ENCODE data around the gene DPH1.

The DPH1 gene

DNA sequence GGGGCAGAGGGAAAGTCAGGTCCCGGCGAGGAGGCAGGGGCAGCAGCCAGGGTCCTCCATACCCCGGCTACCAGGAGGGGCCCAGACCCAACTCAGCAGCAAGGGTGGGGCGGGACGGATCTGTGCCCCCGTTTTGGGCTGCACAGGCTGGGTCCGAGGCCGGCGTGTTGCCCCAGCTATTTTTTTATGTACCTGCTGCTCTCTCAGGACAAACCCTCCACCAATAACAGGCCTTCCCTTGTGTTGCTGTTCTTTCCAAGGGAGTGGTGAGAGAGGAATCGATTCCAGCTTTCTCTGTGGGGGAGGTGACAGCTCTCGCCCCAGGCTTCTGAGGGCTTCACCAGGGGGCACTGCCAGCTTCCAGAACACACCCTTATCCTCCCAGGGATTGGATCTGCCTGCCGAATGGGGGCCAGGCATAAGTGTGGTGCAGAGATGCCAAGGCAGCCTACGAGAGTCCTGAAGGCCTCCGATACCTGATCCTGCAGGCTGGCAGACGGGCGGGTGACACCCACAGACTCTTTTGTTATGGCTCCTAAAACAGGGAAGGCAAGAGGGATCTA is 27.1 kb upstream of the DPH1 start (continued):
- TF ChIP-seq, protein P1, sequence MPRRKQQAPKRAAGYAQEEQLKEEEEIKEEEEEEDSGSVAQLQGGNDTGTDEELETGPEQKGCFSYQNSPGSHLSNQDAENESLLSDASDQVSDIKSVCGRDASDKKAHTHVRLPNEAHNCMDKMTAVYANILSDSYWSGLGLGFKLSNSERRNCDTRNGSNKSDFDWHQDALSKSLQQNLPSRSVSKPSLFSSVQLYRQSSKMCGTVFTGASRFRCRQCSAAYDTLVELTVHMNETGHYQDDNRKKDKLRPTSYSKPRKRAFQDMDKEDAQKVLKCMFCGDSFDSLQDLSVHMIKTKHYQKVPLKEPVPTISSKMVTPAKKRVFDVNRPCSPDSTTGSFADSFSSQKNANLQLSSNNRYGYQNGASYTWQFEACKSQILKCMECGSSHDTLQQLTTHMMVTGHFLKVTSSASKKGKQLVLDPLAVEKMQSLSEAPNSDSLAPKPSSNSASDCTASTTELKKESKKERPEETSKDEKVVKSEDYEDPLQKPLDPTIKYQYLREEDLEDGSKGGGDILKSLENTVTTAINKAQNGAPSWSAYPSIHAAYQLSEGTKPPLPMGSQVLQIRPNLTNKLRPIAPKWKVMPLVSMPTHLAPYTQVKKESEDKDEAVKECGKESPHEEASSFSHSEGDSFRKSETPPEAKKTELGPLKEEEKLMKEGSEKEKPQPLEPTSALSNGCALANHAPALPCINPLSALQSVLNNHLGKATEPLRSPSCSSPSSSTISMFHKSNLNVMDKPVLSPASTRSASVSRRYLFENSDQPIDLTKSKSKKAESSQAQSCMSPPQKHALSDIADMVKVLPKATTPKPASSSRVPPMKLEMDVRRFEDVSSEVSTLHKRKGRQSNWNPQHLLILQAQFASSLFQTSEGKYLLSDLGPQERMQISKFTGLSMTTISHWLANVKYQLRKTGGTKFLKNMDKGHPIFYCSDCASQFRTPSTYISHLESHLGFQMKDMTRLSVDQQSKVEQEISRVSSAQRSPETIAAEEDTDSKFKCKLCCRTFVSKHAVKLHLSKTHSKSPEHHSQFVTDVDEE (CRISPR knock-in tag; IDR thresholded peaks at IDR 0.05): no peak
- no peak for TF ChIP-seq TCF4 (CRISPR knock-in tag; IDR thresholded peaks at IDR 0.05; ENCODE audit: borderline replicate concordance)

GRCh38 chr17:2003525-2003924 is 26.4 kb upstream of the DPH1 start:
- TF ChIP-seq CREB5 (CRISPR knock-in tag; IDR thresholded peaks at IDR 0.05; ENCODE audit: low read depth) (no peak), RARB (CRISPR knock-in tag; IDR thresholded peaks at IDR 0.05) (no peak), SNAI2 (CRISPR knock-in tag; IDR thresholded peaks at IDR 0.05) (no peak), TCF4 (CRISPR knock-in tag; IDR thresholded peaks at IDR 0.05; ENCODE audit: borderline replicate concordance) (no peak), ZFP3 (CRISPR knock-in tag; IDR thresholded peaks at IDR 0.05) (no peak), ESRRG (CRISPR knock-in tag; IDR thresholded peaks at IDR 0.05) (no peak), ZNF565 (CRISPR knock-in tag; conservative IDR thresholded peaks at IDR 0.05; ENCODE audit: low read depth) (no peak), CSDC2 (CRISPR knock-in tag; IDR thresholded peaks at IDR 0.05) (no peak), ZC3H10 (CRISPR knock-in tag; IDR thresholded peaks at IDR 0.05) (no peak), OSR1 (CRISPR knock-in tag; IDR thresholded peaks at IDR 0.05) (no peak), ZFP30 (CRISPR knock-in tag; IDR thresholded peaks at IDR 0.05) (no peak), GLIS3 (CRISPR knock-in tag; IDR thresholded peaks at IDR 0.05) (no peak)
- no peak for ATAC-seq

GRCh38 chr17:2004435-2004952 is 25.5 kb upstream of the DPH1 start:
- no peak for TF ChIP-seq GLIS3 (CRISPR knock-in tag; IDR thresholded peaks at IDR 0.05)
- TF ChIP-seq CSDC2 (CRISPR knock-in tag; IDR thresholded peaks at IDR 0.05): no peak
- TF ChIP-seq CSRNP3 (CRISPR knock-in tag; IDR thresholded peaks at IDR 0.05): no peak
- no peak for TF ChIP-seq RARB (CRISPR knock-in tag; IDR thresholded peaks at IDR 0.05)
- TF ChIP-seq ARNTL (CRISPR knock-in tag; IDR thresholded peaks at IDR 0.05; ENCODE audit: borderline replicate concordance, low read depth): no peak
- no peak for TF ChIP-seq ESRRG (CRISPR knock-in tag; IDR thresholded peaks at IDR 0.05)
- TF ChIP-seq TCF4 (CRISPR knock-in tag; IDR thresholded peaks at IDR 0.05; ENCODE audit: borderline replicate concordance): no peak
- ATAC-seq: no peak; the same call in 2 of the 3 replicates

- ATAC-seq: no peak
- no peak for TF ChIP-seq ZNF8 (CRISPR knock-in tag; IDR thresholded peaks at IDR 0.05)
- TF ChIP-seq BACH2 (CRISPR knock-in tag; IDR thresholded peaks at IDR 0.05; ENCODE audit: borderline replicate concordance): no peak
- TF ChIP-seq, protein P2, sequence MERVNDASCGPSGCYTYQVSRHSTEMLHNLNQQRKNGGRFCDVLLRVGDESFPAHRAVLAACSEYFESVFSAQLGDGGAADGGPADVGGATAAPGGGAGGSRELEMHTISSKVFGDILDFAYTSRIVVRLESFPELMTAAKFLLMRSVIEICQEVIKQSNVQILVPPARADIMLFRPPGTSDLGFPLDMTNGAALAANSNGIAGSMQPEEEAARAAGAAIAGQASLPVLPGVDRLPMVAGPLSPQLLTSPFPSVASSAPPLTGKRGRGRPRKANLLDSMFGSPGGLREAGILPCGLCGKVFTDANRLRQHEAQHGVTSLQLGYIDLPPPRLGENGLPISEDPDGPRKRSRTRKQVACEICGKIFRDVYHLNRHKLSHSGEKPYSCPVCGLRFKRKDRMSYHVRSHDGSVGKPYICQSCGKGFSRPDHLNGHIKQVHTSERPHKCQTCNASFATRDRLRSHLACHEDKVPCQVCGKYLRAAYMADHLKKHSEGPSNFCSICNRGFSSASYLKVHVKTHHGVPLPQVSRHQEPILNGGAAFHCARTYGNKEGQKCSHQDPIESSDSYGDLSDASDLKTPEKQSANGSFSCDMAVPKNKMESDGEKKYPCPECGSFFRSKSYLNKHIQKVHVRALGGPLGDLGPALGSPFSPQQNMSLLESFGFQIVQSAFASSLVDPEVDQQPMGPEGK (CRISPR knock-in tag; IDR thresholded peaks at IDR 0.05; ENCODE audit: borderline replicate concordance): no peak
- TF ChIP-seq ZC3H10 (CRISPR knock-in tag; IDR thresholded peaks at IDR 0.05): no peak
- TF ChIP-seq ZFP3 (CRISPR knock-in tag; IDR thresholded peaks at IDR 0.05): no peak
- no peak for TF ChIP-seq CSDC2 (CRISPR knock-in tag; IDR thresholded peaks at IDR 0.05)
- TF ChIP-seq ZNF565 (CRISPR knock-in tag; conservative IDR thresholded peaks at IDR 0.05; ENCODE audit: low read depth): no peak
- no peak for TF ChIP-seq ESRRG (CRISPR knock-in tag; IDR thresholded peaks at IDR 0.05)
- TF ChIP-seq OSR1 (CRISPR knock-in tag; IDR thresholded peaks at IDR 0.05): no peak
- TF ChIP-seq GLIS3 (CRISPR knock-in tag; IDR thresholded peaks at IDR 0.05): no peak
- TF ChIP-seq ISL1 (CRISPR knock-in tag; IDR thresholded peaks at IDR 0.05): no peak
- no peak for TF ChIP-seq TOX (CRISPR knock-in tag; IDR thresholded peaks at IDR 0.05; ENCODE audit: borderline replicate concordance)
- TF ChIP-seq CSRNP3 (CRISPR knock-in tag; IDR thresholded peaks at IDR 0.05): no peak
Measured at GRCh38 chr17:2008332-2009126, 21.4 kb upstream of the DPH1 start.
